Muscle layer of colon (tissue), 2 donors: Measurements from ENCODE around the gene KLHL34.

Experiments used
- H3K27ac ChIP-seq: one replicate; pipeline ENCODE4 v1.7.0; 2013; ENCODE audit warnings: low read depth, mild to moderate bottlenecking, low read length, moderate library complexity
- H3K27me3 ChIP-seq, 2 donors: one replicate each; pipeline ENCODE4 v1.7.0; 2013; ENCODE audit warnings: low read length in 2 of 2, mild to moderate bottlenecking in 2 of 2; ENCODE audit not compliant: insufficient read depth in 2 of 2, control insufficient read depth in 1 of 2
- H3K36me3 ChIP-seq: one replicate; pipeline ENCODE4 v1.7.0; 2013; ENCODE audit warnings: mild to moderate bottlenecking, low read length; ENCODE audit not compliant: insufficient read depth
- H3K4me1 ChIP-seq: one replicate; pipeline ENCODE4 v1.7.0; 2013; ENCODE audit warnings: mild to moderate bottlenecking, low read length; ENCODE audit not compliant: insufficient read depth
- H3K4me3 ChIP-seq, 2 donors: one replicate each; pipeline ENCODE4 v1.7.0; 2013; ENCODE audit warnings: low read length in 2 of 2, low read depth in 1 of 2, mild to moderate bottlenecking in 1 of 2, moderate library complexity in 1 of 2
- H3K9ac ChIP-seq: one replicate; pipeline ENCODE4 v1.7.0; 2013; ENCODE audit warnings: low read length
- H3K9me3 ChIP-seq: one replicate; pipeline ENCODE4 v1.7.0; 2013; ENCODE audit warnings: mild to moderate bottlenecking, low read length
- donor health status: abdominal sarcoma.
- donor health status: Adenocarcinoma of cecum.

Gene KLHL34

GRCh38 chrX:21674430-21675186 is 16.5 kb upstream of the KLHL34 start:
- no peak overlapping the region for H3K27ac ChIP-seq
- H3K9ac ChIP-seq: no peak overlapping the region
- H3K36me3 ChIP-seq: no peaks in the 10 kb centered on the region
- H3K4me3 ChIP-seq: no peak overlapping the region
- H3K27me3 ChIP-seq: no peaks in the 10 kb centered on the region
- H3K4me1 ChIP-seq: no peaks in the 10 kb centered on the region
- H3K9me3 ChIP-seq: no peaks in the 10 kb centered on the region

GRCh38 chrX:21666679-21667078 is 8.5 kb upstream of the KLHL34 start:
- Histone ChIP-seq H3K4me3 (no peak overlapping the region), H3K36me3 (no peaks in the 10 kb centered on the region), H3K27me3 (peaks cover 3 to 7% of the 10 kb centered on the region in 2 donors), H3K4me1 (no peaks in the 10 kb centered on the region), H3K27ac (no peak overlapping the region), H3K9ac (no peak overlapping the region), H3K9me3 (no peaks in the 10 kb centered on the region)

GRCh38 chrX:21666252-21666651 is 8.1 kb upstream of the KLHL34 start:
- Histone ChIP-seq H3K9me3 (no peaks in the 10 kb centered on the region), H3K4me1 (no peaks in the 10 kb centered on the region), H3K27ac (no peak overlapping the region), H3K36me3 (no peaks in the 10 kb centered on the region), H3K9ac (no peak overlapping the region), H3K27me3 (peaks cover 3 to 7% of the 10 kb centered on the region in 2 donors), H3K4me3 (no peak overlapping the region)

DNA sequence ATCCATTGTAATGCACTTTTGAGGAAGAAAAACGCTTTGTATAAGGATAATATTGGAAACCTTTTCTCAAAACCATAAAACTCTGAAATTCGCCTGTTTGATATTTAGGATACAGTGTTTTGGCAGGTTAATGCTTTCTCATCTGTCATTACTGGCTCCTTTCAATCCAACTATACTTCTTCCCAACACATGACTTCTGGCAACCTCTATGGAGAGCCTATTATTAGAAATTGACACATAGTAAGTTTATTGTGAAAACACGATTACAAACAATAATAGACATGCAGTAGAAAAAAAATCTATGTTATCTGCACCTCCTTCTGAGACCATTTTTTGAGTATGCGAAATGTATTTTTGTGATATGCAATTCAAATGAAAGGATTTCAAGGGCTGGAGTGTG is 4.6 kb upstream of the KLHL34 start:
- Histone ChIP-seq H3K4me3 (no peak overlapping the region), H3K36me3 (no peaks in the 10 kb centered on the region), H3K27ac (no peak overlapping the region), H3K27me3 (peaks cover 12 to 15% of the 10 kb centered on the region in 2 donors), H3K4me1 (no peaks in the 10 kb centered on the region), H3K9me3 (no peaks in the 10 kb centered on the region), H3K9ac (no peak overlapping the region)

DNA sequence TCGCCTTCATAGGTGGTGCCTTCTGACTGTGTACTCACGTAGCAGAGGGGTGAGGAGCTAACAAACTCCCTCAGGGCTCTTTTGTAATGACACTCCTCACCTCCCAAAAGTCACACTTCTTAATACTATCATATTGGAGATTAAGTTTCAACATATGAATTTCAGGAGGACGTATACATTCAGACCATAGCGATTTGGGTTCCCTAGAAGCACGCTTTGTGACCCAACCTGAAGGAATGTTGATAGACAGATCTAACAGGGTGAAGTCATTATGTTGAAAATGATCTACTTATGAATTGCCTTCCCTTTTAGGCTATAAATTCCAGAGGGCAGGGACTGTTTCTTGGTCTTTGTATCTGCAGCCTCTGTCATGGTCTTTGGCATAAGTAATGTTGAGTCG is 3.2 kb upstream of the KLHL34 start:
- H3K9ac ChIP-seq: no peak overlapping the region
- H3K9me3 ChIP-seq: no peaks in the 10 kb centered on the region
- H3K4me1 ChIP-seq: no peaks in the 10 kb centered on the region
- H3K27ac ChIP-seq: no peak overlapping the region
- H3K27me3 ChIP-seq: peaks cover 14 to 30% of the 10 kb centered on the region in 2 donors
- no peak overlapping the region for H3K4me3 ChIP-seq
- no peaks in the 10 kb centered on the region for H3K36me3 ChIP-seq

DNA sequence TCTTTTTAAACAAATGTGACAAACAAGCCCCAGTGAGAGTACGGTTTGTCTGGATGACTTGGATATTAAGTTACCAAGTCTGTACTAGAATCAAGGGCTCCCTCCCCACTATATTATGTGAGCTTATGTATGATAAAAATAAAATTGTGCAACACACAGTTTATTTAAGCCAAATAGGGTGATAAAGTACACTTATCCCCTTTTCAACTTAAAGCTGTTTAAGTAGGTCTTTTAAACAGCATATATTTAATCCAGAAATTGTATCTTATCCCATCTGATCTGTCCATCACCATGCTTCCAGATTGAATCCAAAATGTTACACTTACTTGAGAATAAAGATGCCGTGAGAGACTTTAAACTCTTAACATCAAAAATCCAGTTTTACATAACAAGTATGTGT is 2.0 kb upstream of the KLHL34 start:
- no peak overlapping the region for H3K27ac ChIP-seq
- H3K36me3 ChIP-seq: no peaks in the 10 kb centered on the region
- H3K4me3 ChIP-seq: no peak overlapping the region
- no peaks in the 10 kb centered on the region for H3K9me3 ChIP-seq
- peaks cover 13 to 34% of the 10 kb centered on the region in 2 donors for H3K27me3 ChIP-seq
- no peaks in the 10 kb centered on the region for H3K4me1 ChIP-seq
- no peak overlapping the region for H3K9ac ChIP-seq

DNA sequence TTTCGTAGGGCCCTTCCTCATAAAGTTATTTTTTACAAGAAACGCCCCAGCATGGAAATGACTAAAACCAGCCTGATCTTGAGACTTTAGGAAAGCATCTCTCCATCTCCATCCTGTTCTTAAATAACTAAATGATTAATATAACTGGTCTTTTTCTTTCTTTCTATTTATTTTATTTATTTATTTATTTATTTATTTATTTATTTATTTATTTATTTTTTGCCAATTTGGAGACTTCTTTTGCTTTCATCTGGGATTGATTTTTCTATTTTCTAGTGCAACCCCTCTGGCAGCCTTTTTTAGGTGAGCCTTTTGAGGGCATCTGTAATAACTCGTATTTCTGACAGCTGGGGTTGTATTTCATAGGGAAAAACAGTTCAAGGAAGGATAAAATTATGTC is 1.2 kb upstream of the KLHL34 start:
- Histone ChIP-seq H3K4me3 (no peak overlapping the region), H3K9ac (no peak overlapping the region), H3K27ac (no peak overlapping the region), H3K9me3 (no peaks in the 10 kb centered on the region), H3K36me3 (no peaks in the 10 kb centered on the region), H3K27me3 (peaks cover 7 to 34% of the 10 kb centered on the region in 2 donors), H3K4me1 (no peaks in the 10 kb centered on the region)

GRCh38 chrX:21658746-21659145 is 616 bp upstream of the KLHL34 start:
- H3K27ac ChIP-seq: no peak overlapping the region
- H3K27me3 ChIP-seq: peaks cover 7 to 34% of the 10 kb centered on the region in 2 donors
- no peaks in the 10 kb centered on the region for H3K4me1 ChIP-seq
- no peaks in the 10 kb centered on the region for H3K9me3 ChIP-seq
- no peaks in the 10 kb centered on the region for H3K36me3 ChIP-seq
- no peak overlapping the region for H3K9ac ChIP-seq
- H3K4me3 ChIP-seq: no peak overlapping the region

DNA sequence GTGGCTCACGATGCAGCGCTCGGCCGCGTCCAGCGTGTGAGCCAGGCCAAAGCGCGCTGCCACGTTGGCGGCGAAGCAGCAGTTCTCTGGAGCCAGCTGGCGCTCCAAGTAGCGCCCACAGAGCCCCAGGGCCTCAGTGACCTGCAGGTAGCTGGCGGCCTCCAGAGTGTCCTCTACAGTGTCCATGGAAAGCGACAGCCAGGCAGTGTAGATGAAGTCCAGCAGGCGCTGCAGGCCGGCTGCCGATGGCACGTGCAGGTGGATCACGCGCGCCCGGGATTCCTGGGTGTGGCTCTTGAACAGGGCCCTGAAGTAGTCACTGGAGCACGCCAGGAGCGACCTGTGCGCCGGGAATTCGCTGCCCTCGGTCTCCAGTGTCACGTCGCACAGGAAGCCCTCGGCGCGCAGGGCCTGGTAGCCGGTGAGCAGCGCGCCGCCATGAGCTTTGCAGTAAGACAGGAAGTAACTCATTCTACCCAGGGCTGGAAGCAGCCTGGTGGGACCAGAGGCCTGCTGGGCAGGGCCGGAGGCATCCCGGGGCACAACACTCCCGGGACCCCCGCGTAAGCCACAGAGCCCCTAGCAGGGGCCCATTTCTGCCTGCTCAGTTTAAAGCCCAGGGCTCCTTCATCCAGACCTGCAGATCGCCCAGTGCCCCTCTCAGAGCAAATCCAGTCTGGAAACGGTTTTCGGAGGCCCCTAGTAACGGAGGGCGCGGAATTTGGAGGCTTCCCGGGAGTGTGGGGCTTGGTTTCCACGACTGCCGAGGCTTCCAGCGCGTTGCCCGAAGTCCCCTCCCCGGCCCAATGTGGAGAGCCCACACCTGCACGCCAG is 595 bp downstream of the KLHL34 start:
- Histone ChIP-seq H3K4me3 (no peak overlapping the region), H3K27ac (no peak overlapping the region), H3K27me3 (peaks cover 7 to 34% of the 10 kb centered on the region in 2 donors)

GRCh38 chrX:21656587-21657317 is 1.4 kb downstream of the KLHL34 start:
- Histone ChIP-seq H3K27me3 (peaks cover 7 to 31% of the 10 kb centered on the region in 2 donors), H3K4me1 (no peaks in the 10 kb centered on the region), H3K9me3 (no peaks in the 10 kb centered on the region), H3K4me3 (no peak overlapping the region), H3K36me3 (no peaks in the 10 kb centered on the region), H3K27ac (no peak overlapping the region), H3K9ac (no peak overlapping the region)

More for the DNA sequence above, 595 bp downstream of the KLHL34 start:
- Histone ChIP-seq H3K4me1 (no peaks in the 10 kb centered on the region), H3K36me3 (no peaks in the 10 kb centered on the region), H3K9ac (no peak overlapping the region), H3K9me3 (no peaks in the 10 kb centered on the region)

DNA sequence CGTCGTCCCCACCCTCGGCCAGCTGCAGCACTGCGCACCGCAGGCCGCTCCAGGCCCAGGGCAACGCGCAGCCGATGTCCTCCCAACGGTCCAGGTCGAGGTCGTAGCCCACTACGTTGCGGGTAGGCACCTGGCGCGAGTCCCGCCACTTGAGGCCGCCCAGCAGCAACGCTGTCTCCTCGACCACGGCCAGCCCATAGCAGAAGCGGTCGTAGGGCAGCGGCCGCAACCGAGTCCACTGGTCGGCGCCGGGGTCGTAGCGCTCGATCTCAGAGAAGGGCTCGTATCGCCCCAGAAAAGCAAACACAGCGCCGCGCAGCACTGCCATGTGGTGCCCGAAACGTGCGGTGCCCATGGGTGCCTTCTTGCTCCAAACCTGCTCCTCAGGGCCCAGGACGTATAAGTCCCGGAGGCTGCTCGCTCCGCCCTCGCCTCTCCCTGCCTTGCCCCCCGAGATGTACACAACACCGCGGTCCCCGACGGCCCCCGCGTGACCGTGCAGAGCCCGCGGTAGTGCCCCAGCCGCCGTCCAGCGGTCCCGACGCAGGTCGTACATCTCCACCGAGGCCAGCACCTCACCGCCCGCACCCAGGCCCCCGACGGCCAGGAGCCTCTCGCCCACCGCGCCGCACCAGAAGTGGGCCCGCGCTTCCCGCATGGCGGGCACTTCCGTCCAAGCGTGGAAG is 2.1 kb downstream of the KLHL34 start:
- Histone ChIP-seq H3K27me3 (peaks cover 7 to 30% of the 10 kb centered on the region in 2 donors), H3K4me1 (no peaks in the 10 kb centered on the region), H3K27ac (no peak overlapping the region), H3K36me3 (no peaks in the 10 kb centered on the region), H3K9ac (no peak overlapping the region), H3K4me3 (no peak overlapping the region), H3K9me3 (no peaks in the 10 kb centered on the region)
